ENCODE results near the gene PPP2R3B. TPM values are rescaled to one million over a fixed set of nuclear protein-coding genes. Genes with fewer than 3 reads are reported as not detected.
"Not testable (repeated sequence)": the region's sequence is repeated elsewhere in the genome, so short reads cannot be mapped to it uniquely, and the experiment has no call there.

Gene PPP2R3B
- polyA plus RNA-seq, 1 donor: 282 TPM

DNA sequence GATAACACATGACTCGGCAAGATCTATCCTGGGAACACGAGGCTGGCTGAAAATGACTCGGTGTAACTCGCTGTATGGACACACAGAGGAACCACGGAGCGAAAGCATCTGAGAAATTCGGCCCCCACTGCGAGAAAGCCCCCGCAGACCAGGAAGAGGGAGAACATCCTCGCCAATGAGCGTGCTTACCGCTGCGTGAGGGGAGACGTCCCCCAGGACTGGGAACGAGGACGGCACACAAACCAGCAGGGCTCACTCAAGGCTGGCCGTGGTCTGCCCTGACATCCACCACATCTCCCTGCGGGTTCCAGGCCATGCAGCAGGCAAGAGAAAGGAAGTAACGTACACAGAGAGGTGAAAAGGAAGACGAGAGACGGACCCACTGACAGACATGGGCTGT, 50.5 kb downstream of the PPP2R3B start:
- no peak for DNase-seq

DNA sequence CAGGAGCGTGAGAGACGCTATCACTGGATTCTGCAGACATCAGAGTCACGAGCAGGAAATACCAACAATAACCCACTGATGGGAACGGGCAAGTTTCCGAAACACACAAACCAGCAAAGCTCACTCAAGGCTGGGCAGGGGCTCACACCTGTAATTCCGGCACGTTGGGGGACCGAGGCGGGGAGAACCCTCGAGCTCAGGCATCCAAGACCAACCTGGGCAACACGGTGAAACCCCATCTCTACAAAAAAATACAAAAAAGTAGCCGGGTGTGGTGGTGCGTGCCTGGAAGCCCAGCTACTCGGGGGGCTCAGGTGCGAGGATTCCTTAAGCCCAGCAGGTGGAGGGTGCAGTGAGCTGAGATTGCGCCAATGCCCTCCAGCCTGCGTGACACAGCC, 51.0 kb downstream of the PPP2R3B start:
- no peak for DNase-seq

DNA sequence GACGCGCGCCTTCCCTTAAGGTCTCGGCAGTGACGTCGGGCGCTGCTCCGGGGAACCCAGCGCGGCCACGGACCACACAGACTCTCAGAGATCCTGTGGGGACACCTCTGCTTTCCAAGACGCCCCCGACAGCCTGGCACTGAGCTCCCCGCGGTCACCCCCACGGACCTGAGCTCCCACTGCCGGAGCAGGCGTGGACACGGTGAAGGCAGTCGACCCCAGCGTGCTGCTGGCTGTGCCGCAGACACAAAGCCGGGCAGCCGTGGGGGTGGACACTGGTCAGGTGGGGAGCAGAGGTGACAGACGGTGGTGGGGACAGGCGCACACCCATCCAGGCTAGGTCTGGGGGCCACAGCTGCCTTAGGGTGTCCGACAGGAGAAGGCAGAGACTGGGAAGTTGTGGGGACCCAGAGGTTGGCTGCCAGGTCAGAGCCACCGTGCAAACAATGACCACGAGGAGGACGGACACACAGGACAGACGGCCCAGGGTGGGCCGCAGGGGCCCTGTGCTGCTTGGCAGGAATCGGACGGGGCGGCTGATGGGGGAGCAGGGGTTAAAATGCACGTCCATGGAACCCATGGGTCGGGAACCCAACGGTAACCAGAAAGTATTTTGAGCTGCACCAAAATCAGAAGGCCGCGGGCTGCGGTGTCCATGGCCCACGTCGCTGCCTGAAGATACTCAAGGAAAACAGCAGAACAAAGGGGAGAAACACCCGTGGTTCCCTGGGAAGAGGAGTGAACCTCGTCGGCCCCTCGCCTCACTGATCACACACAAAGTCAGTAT, 51.5 kb downstream of the PPP2R3B start:
- DNase-seq: no peak

DNA sequence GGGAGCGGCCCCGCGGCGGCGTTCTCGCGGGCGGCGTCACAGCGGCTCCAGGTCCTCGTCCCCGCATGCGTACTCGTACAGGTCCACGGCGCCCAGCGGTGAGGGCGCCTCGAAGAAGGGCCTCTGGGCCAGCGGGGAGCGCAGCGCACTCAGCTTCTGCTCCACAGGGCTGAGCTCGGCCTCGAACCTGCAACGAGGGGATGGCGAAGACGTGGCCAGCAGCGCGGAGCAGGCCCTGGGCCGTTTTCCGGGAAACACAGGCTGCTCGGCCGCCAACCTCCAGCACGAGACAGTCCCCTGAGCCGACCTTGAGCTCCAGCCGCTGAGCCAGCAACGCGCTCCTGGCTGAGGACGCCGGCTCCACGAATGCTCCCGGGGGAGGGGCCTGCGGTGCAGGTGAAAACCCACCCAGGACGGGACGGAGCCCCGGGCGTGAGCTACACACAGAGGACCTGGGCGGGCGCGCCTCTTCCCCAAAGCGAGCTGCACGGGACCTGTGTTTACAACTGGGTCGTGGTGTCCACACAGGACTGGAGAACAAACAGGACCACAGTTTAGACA, 52.3 kb downstream of the PPP2R3B start:
- no peak for DNase-seq

DNA sequence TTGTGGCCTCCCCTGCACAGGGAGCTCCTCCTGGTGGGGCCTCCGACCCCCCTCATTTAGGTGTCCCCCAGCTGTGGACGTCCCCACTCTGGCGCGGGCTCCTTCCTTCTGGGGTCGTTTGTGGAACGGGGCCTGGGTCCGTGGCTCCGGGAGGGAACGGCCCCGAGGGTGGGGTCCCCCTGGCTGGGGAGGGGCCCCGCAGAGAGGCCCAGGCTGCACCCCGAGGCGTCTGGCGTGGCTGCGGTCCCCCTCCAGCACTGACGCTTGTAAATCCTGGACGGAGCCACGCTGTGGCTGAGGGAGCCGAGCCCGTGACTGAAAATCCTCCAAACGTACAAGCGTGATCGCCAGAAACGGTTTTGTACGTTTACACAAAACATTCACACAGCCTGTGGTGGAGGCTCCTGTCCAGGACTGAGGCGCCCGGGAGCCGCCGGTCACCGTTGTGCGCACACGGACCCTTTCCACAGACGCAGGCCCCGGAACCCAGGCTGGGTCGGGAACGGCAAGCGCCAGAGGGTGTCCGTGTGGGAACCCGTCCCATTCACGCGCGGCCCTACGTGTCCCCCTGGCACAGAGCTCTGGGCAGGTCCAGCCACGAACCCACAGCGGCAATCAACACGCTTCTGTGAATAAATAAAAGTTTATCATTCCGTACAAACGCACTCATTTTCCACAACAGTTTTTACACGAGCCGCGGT, 52.9 kb downstream of the PPP2R3B start:
- DNase-seq: no peak

- DNase-seq: no peak
Observed at GRCh38 chrX:332916-333610, 53.6 kb downstream of the PPP2R3B start.

- DNase-seq: no peak
Observed at GRCh38 chrX:332496-332860, 54.2 kb downstream of the PPP2R3B start.

GRCh38 chrX:331825-332495, 54.7 kb downstream of the PPP2R3B start:
- no peak for DNase-seq

DNA sequence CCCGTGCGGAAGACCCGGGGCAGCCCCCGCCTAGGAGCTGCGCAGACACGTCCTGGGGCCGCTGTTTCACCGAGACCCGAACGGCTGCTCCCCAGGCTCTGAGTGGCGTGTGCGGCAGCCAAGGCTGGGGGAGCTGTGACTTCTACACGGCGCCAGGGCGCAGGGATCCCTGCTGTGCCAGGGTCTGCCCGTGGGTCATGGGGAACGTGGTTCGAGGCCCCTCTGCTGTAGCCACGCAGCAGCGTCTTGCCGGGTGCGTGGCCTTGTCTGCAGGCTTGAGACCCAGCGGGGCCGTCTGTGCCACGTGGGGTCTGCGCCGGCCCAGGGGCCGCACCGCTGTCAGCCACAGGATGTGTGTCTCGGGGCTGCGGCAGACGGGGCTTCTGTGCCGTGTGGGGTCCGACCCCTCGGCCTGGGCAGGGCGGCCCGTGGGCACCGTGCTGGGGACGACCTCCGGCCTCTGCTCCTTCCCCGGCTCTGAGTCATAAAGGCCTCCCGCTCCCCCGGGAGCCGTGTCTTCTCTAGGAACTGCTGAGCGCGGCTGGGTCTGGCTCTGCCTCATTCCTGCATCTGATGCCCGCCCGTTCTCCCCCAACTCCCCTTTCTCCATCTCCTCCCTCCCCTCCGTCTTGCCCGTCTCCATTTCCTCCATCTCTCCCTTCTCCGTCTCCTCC, 55.4 kb downstream of the PPP2R3B start:
- no peak for DNase-seq

DNA sequence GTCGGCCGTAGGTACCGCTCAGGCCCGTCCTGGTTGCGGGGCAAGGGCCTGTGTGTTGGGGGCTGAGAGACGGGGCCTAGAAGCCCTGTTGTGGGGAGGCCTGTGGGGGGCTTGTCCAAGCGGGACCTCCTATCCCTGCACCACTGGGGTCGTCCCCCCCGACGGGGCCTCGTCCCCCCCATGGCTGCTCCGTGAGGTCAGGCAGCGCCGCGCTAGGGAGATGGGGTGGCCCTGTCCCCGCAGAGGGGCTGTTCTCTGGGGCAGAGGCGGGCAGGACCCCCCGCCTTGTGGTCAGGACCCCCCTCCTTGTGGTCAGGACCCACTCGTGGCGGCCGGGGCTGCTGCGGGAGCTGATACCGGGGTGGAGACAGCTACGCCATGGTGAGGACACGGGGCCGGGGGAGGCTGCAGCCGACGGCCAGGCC, 56.0 kb downstream of the PPP2R3B start:
- DNase-seq: no peak

- DNase-seq: not testable (repeated sequence)
Observed at GRCh38 chrX:330141-330725, 56.5 kb downstream of the PPP2R3B start.

GRCh38 chrX:329291-329910, 57.3 kb downstream of the PPP2R3B start:
- DNase-seq: no peak

DNA sequence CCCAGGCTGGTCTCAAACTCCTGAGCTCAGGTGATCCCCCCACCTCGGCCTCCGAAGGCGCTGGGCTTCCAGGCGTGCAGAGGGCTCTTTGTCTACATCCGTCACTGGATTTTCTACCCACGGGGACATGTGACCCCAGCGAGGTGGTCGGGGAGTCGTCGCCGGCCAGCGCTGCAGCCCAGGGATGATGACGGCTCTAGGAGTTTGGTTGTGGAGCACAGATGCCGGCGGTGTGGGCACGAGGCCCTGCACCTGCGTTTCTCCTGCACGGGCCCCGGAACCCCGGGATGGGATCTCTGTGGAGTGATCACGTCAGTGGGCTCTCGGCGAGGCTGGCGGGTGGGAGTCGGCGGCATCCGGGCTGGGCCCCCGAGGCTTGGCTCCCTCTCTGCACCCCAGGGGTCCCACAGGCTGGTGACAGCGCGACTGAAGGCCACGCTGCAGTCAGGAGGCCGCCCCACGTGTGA, 59.0 kb downstream of the PPP2R3B start:
- DNase-seq: no peak

- not testable (repeated sequence) for DNase-seq
Observed at GRCh38 chrX:324664-325063, 62.0 kb downstream of the PPP2R3B start.

DNA sequence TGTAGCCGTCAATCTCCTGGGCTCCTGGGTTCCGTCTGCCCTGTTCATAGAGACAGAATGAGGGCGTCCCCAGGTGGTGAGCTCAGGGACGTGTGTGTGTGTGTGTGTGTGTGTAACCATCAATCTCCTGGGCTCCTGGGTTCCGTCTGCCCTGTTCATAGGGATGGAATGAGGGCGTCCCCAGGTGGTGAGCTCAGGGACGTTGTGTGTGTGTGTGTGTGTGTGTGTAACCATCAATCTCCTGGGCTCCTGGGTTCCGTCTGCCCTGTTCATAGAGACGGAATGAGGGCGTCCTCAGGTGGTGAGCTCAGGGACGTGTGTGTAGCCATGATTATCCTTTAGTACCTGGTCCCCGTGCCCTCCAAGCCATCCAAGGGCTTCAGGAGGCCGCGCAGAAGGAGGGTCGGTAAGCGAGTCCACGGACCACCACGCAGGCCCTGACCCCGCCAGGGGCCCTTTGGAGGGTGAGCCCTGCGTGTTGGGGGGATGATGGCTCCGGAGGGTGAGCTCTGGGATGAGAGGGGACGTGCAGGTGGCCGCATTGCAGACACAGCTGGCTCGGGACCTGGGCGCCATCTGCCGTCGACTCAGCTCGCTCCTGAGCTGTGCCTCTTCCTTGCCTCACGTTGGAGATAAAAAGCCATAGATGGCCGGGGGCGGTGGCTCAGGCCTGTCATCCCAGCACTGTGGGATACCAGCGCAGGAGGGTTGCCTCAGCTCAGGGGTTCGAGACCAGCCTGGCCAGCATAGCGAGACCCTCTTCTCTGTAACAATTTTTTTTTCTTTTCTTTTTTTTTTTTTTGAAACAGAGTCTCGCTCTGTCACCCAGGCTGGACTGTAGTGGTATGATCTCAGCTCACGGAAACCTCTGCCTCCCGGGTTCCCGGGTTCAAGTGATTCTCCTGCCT, 62.7 kb downstream of the PPP2R3B start:
- DNase-seq: peak; percentile 45

GRCh38 chrX:320126-320783, 66.5 kb downstream of the PPP2R3B start:
- DNase-seq: no peak

GRCh38 chrX:319579-320125, 67.1 kb downstream of the PPP2R3B start:
- DNase-seq: no peak

- peak; percentile 100 for DNase-seq
Observed at GRCh38 chrX:318739-319578, 67.7 kb downstream of the PPP2R3B start, which contains the start of gene GTPBP6. Gene GTPBP6, minus strand, starts transcription at chrX:318796. Its CDS starts 9 bp downstream, at chrX:318787.
